PC-9 (cell line): ENCODE results near the gene SLC6A5. TPM values are rescaled to one million over a fixed set of nuclear protein-coding genes. Genes with fewer than 3 reads are reported as not detected.

Experiments
- BruUV-seq: library from RNA; stranded (reverse); fragments of 400-500 nt; replicated peaks from 2 replicates; lab custom pipeline; 2021; lab: Mats Ljungman, UMichigan
- CTCF ChIA-PET: fragments of 300-600 bp; sonication (Branson Sonifier 250); formaldehyde crosslinking; loops from one replicate; lab custom pipeline; 2022; ENCODE audit warnings: antibody characterized with exemption; lab: Charles Lee
- POLR2A ChIA-PET: fragments of 300-600 bp; sonication (Branson Sonifier 250); formaldehyde crosslinking; loops from one replicate; lab custom pipeline; 2022; ENCODE audit warnings: antibody characterized with exemption; ENCODE audit not compliant: unreplicated experiment; lab: Charles Lee
- DNase-seq, 2 experiments: peaks; one replicate each; pipeline versions ENCODE4 v3.0.0 to v3.0.0-alpha.2; 2015 to 2022; ENCODE audit warnings: mixed read lengths in 1 of 2
- H2AFZ ChIP-seq: fragments of 200-600 bp; sonication (generic); 2 replicates; pipeline ENCODE4 v1.8.1; 2017; ENCODE audit warnings: antibody characterized with exemption
- H3F3A ChIP-seq: fragments of 200-600 bp; sonication (generic); 2 replicates; pipeline ENCODE4 v1.8.1; 2017; ENCODE audit warnings: antibody characterized with exemption, mild to moderate bottlenecking, low read depth; ENCODE audit not compliant: insufficient read depth
- H3K27ac ChIP-seq: fragments of 200-600 bp; sonication (generic); 2 replicates; pipeline ENCODE4 v1.6.1; 2016; ENCODE audit warnings: mixed run types
- H3K27me3 ChIP-seq: fragments of 200-600 bp; sonication (generic); 2 replicates; pipeline ENCODE4 v1.6.1; 2016; ENCODE audit warnings: low read depth, mixed run types; ENCODE audit not compliant: insufficient read depth
- H3K36me3 ChIP-seq: fragments of 200-600 bp; sonication (generic); 2 replicates; pipeline ENCODE4 v1.6.1; 2016; ENCODE audit warnings: low read depth, mixed run types
- H3K4me1 ChIP-seq: fragments of 200-600 bp; sonication (generic); replicated peaks from 2 replicates; pipeline ENCODE4 v1.6.1; 2016; ENCODE audit warnings: mixed run types; ENCODE audit not compliant: insufficient read depth
- H3K4me2 ChIP-seq: fragments of 200-600 bp; sonication (generic); 2 replicates; pipeline ENCODE4 v1.6.1; 2017; ENCODE audit warnings: mixed run types
- H3K4me3 ChIP-seq: fragments of 200-600 bp; sonication (generic); 2 replicates; pipeline ENCODE4 v1.6.1; 2016; ENCODE audit warnings: mixed run types
- H3K79me2 ChIP-seq: fragments of 200-600 bp; sonication (generic); 2 replicates; pipeline ENCODE4 v1.6.1; 2017; ENCODE audit warnings: low read depth, mixed run types
- H3K9me2 ChIP-seq: fragments of 200-600 bp; sonication (generic); 2 replicates; pipeline ENCODE4 v1.8.1; 2017; ENCODE audit warnings: mild to moderate bottlenecking; ENCODE audit not compliant: insufficient read depth
- H3K9me3 ChIP-seq: fragments of 200-600 bp; sonication (generic); 2 replicates; pipeline ENCODE4 v1.8.1; 2016; ENCODE audit warnings: low read depth; ENCODE audit not compliant: insufficient read depth
- H4K20me1 ChIP-seq: fragments of 200-600 bp; sonication (generic); 2 replicates; pipeline ENCODE4 v1.8.1; 2017; ENCODE audit not compliant: insufficient read depth
- EZH2 ChIP-seq: fragments of 200-600 bp; sonication (generic); IDR thresholded peaks from 2 replicates; pipeline ENCODE4 v1.8.0; 2017; ENCODE audit warnings: antibody characterized with exemption, low read depth
- intact Hi-C: fragments of 100-400 bp; cut with micrococcal nuclease; formaldehyde crosslinking; loops from one replicate; pipeline ENCODE4 v1.10.0; 2022; ENCODE audit not compliant: unreplicated experiment
- total RNA-seq: library from RNA; stranded (reverse); gene quantifications from 2 replicates; pipeline ENCODE4 v1.2.3, GENCODE V29; 2021
- TF ChIP-seq, protein P1 (sequence below): fragments of 200-600 bp; sonication (generic); conservative IDR thresholded peaks from 2 replicates; pipeline ENCODE4 v1.6.1; 2017; ENCODE audit warnings: mixed run types, antibody characterized with exemption, mild to moderate bottlenecking, moderate library complexity

SLC6A5 gene
- total RNA-seq, 1 experiment from 2014 or later = not detected

DNA sequence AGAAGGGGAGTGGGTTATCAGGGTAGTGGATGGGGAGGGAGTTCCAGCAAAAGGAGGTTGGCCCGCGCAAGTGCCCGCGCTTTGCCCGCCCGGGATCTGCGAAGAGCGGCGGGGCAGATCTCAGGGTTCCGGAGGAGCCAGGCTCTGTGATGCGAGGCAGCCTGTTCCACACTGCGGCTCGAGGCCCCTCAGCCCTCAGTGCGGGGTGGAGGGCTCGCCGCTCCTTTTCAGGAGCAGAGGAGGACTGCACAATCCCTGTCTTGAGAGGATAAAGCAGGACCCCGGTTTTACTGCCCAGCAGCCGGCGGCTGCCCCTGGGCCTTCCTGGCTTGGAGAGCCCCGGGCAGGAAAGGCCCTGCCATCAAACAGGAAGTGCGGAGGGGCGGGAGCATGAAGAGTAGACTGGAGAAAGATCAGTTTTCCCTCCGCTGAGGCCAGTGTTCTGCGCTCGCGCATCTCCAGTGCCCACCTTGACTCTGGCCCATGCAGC is 6.2 kb downstream of the SLC6A5 start:
- Histone ChIP-seq H3K27ac (no peak overlapping the region), H3K79me2 (no peaks in the 10 kb centered on the region), H3K9me2 (no peaks in the 10 kb centered on the region), H3K4me3 (no peak overlapping the region), H2AFZ (no peak overlapping the region), H3K4me2 (no peak overlapping the region), H3K4me1 (no peaks in the 10 kb centered on the region), H3K27me3 (peaks cover 83% of the 10 kb centered on the region), H3K9me3 (no peaks in the 10 kb centered on the region), H3K36me3 (no peaks in the 10 kb centered on the region), H4K20me1 (no peaks in the 10 kb centered on the region), H3F3A (no peaks in the 10 kb centered on the region)
- intact Hi-C loops = loop anchor here (10.0 kb wide), 1 partner anchor 471 kb away; no protein-coding TSS in a partner anchor
- no TSS peak for BruUV-seq
- TF ChIP-seq, protein P1, sequence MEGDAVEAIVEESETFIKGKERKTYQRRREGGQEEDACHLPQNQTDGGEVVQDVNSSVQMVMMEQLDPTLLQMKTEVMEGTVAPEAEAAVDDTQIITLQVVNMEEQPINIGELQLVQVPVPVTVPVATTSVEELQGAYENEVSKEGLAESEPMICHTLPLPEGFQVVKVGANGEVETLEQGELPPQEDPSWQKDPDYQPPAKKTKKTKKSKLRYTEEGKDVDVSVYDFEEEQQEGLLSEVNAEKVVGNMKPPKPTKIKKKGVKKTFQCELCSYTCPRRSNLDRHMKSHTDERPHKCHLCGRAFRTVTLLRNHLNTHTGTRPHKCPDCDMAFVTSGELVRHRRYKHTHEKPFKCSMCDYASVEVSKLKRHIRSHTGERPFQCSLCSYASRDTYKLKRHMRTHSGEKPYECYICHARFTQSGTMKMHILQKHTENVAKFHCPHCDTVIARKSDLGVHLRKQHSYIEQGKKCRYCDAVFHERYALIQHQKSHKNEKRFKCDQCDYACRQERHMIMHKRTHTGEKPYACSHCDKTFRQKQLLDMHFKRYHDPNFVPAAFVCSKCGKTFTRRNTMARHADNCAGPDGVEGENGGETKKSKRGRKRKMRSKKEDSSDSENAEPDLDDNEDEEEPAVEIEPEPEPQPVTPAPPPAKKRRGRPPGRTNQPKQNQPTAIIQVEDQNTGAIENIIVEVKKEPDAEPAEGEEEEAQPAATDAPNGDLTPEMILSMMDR = no peak
- no peak for TF ChIP-seq EZH2
- no peak for DNase-seq
- ChIA-PET POLR2A (no interaction called here), CTCF (no interaction called here)

DNA sequence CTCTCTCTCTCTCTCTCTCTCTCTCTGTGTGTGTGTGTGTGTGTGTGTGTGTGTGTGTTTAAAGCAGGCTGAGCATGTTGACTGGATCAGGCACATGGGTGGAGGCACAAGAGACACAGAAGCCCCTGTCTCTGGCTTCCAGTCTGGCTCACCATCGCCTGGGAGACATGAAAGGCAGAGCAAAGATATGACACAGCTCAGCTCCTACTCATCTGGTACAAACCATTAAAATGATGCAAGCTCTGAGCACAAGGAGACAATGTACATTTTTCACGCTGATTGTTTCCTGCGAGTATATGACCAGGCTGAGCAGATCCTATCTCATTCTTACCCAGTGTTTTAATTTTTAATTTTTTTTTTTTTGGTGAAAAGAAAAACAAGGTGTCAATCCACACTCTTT is 9.5 kb downstream of the SLC6A5 start:
- intact Hi-C loops = loop anchor here (10.0 kb wide), 1 partner anchor 474 kb away; no protein-coding TSS in a partner anchor
- no TSS peak for BruUV-seq
- Histone ChIP-seq H3K79me2 (no peaks in the 10 kb centered on the region), H3K4me2 (no peak overlapping the region), H3K27ac (no peak overlapping the region), H2AFZ (no peak overlapping the region), H3K9me2 (no peaks in the 10 kb centered on the region), H3K36me3 (no peaks in the 10 kb centered on the region), H3K4me3 (no peak overlapping the region), H4K20me1 (no peaks in the 10 kb centered on the region), H3F3A (no peaks in the 10 kb centered on the region), H3K9me3 (no peaks in the 10 kb centered on the region), H3K27me3 (peaks cover 58% of the 10 kb centered on the region), H3K4me1 (no peaks in the 10 kb centered on the region)
- DNase-seq = no peak
- ChIA-PET POLR2A (no interaction called here), CTCF (no interaction called here)
- TF ChIP-seq EZH2 = no peak
- TF ChIP-seq, protein P1 = no peak

DNA sequence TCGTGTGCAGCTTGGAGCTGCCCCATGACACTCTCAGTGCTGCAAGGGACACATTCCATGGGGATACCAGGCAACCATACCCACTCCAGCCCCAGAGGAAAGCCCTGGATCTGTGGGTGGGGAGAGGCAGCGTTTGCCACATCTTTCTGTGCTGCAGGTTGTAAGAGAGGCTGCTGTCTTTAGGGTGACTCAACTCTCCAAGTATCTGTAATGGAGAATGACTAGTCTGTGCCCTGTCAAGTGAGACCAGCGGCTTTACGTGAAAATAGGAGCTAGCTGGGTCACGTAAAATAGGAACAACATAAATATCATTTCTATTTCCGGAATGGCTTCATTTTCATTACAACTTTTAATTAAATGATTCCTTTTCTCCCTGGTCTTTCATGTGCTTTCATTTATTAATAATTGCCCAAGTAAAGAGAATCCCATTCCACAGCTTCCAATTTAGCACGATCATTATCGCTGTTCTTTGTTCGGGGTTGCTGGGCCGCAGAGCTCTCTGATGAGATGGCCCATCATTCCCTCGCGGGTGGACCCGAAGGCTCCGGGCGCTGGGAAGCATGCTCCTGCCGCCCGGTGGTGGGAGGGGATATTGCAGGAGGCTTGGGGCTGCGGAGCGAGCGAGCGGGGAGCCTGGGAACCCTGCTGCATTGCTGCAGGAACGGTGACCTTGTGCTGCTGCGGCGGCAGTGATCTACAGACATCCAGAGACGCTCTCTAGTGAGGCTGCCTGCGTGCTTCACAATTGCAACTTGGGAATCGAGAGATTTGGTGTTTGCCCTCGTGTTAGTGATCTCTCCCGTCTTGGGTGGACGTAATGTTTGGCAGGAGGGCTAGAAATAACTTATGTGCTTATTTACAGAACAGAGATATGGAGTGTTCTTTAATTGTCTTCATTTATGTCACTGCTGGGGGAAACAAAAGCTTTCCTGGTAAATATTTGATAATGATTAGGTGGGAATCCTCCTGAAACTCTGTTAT is 10.6 kb downstream of the SLC6A5 start:
- Histone ChIP-seq H3K4me2 (peak overlapping the region; percentile 59), H3K27ac (no peak overlapping the region), H3K4me1 (no peaks in the 10 kb centered on the region), H3F3A (no peaks in the 10 kb centered on the region), H3K36me3 (no peaks in the 10 kb centered on the region), H3K4me3 (no peak overlapping the region), H3K27me3 (peaks cover 54% of the 10 kb centered on the region), H2AFZ (no peak overlapping the region), H3K9me3 (no peaks in the 10 kb centered on the region), H3K79me2 (no peaks in the 10 kb centered on the region), H3K9me2 (no peaks in the 10 kb centered on the region), H4K20me1 (no peaks in the 10 kb centered on the region)
- intact Hi-C loops = loop anchor here (1.0 to 10.0 kb wide), 2 partner anchors 213 to 475 kb away; no protein-coding TSS in a partner anchor
- no peak for TF ChIP-seq EZH2
- TF ChIP-seq, protein P1 = peak; percentile 91
- ChIA-PET POLR2A (no interaction called here), CTCF (interaction anchor here (0.7 to 0.8 kb wide), 2 partner anchors 156 to 251 kb away, joined by 3 to 5 read pairs; no protein-coding TSS in a partner anchor)
- DNase-seq = peak; percentile 34 to 67
- no TSS peak for BruUV-seq
